Ishikawa (cell line): ENCODE measurements around the gene NT5E.

ENCODE experiments used
- CEBPB ChIP-seq: IDR thresholded peaks from 2 replicates; pipeline ENCODE4 v1.6.1; 2012
- CREB1 ChIP-seq: IDR thresholded peaks from 2 replicates; pipeline ENCODE4 v1.6.1; 2012; ENCODE audit warnings: low read depth
- EP300 ChIP-seq: IDR thresholded peaks from 2 replicates; pipeline ENCODE4 v1.6.1; 2012; ENCODE audit warnings: borderline replicate concordance
- FOXM1 ChIP-seq: IDR thresholded peaks from 2 replicates; pipeline ENCODE4 v1.6.1; 2012; ENCODE audit warnings: low read depth, borderline replicate concordance
- MAX ChIP-seq: IDR thresholded peaks from 2 replicates; pipeline ENCODE4 v1.6.1; 2012
- NFIC ChIP-seq: IDR thresholded peaks from 2 replicates; pipeline ENCODE4 v1.6.1; 2012
- REST ChIP-seq: IDR thresholded peaks from 2 replicates; pipeline ENCODE4 v1.6.1; 2012; ENCODE audit warnings: low read depth, mild to moderate bottlenecking
- TAF1 ChIP-seq: IDR thresholded peaks from 2 replicates; pipeline ENCODE4 v1.6.1; 2012; ENCODE audit warnings: low read depth, mild to moderate bottlenecking
- USF1 ChIP-seq: IDR thresholded peaks from 2 replicates; pipeline ENCODE4 v1.6.1; 2012
- YY1 ChIP-seq: IDR thresholded peaks from 2 replicates; pipeline ENCODE4 v1.6.1; 2012; ENCODE audit warnings: low read depth

GRCh38 chr6:85483846-85484245 is 34.0 kb downstream of the NT5E start:
- TF ChIP-seq CEBPB (no peak), NFIC (no peak), FOXM1 (no peak), EP300 (no peak), REST (no peak), TAF1 (no peak), YY1 (no peak), USF1 (no peak), MAX (no peak), CREB1 (no peak)
